GM18868 (cell line): Measurements from ENCODE around the gene MMP3.

ENCODE experiments used
- ATAC-seq: cut with Tn5 transposase; IDR thresholded peaks from one replicate; pipeline ENCODE4 v1.9.1; 2021; ENCODE audit warnings: mild to moderate bottlenecking, moderate library complexity; ENCODE audit not compliant: unreplicated experiment

MMP3 gene

GRCh38 chr11:102793677-102794290 lies 49.6 kb downstream of the MMP3 start:
- ATAC-seq: no peak

GRCh38 chr11:102792604-102793003 lies 50.8 kb downstream of the MMP3 start:
- ATAC-seq: no peak

GRCh38 chr11:102791271-102792036 lies 52.0 kb downstream of the MMP3 start:
- no peak for ATAC-seq

- ATAC-seq: no peak
Observed at GRCh38 chr11:102788334-102788995, 54.9 kb downstream of the MMP3 start.
